Measurements from ENCODE around the gene MAG.

The MAG gene, protein sequence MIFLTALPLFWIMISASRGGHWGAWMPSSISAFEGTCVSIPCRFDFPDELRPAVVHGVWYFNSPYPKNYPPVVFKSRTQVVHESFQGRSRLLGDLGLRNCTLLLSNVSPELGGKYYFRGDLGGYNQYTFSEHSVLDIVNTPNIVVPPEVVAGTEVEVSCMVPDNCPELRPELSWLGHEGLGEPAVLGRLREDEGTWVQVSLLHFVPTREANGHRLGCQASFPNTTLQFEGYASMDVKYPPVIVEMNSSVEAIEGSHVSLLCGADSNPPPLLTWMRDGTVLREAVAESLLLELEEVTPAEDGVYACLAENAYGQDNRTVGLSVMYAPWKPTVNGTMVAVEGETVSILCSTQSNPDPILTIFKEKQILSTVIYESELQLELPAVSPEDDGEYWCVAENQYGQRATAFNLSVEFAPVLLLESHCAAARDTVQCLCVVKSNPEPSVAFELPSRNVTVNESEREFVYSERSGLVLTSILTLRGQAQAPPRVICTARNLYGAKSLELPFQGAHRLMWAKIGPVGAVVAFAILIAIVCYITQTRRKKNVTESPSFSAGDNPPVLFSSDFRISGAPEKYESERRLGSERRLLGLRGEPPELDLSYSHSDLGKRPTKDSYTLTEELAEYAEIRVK

DNA sequence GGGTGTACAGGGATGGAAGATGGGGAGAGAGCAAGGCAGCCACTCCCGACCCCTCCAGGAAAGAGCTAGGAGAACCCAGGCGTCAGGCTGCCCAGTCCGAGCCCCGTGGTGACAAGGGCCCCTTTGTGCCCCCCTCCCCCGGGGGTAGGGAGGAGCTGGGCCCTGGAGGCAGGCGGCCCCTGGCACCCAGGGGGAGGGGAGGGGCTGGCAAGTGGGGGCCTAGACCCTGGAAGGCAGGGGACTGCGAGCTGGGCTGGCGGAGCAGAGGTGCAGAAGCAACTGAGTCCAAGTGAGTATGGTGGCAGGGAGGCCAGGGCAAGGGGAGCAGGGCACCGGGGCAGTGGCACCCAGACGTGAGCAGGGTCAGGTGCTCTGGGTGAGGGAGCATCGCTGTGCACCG, at the start of gene MAG:
Gene MAG, plus strand, starts transcription at position 246 of the 400 bp plus-strand sequence. CDS start 3,248 bp downstream, outside the sequence.
- Histone ChIP-seq H3K36me3 (ENCODE audit: control insufficient read depth in 5 of 5, insufficient read depth in 5 of 5, low read length in 5 of 5) (no peaks in the 10 kb centered on the region), H3K9ac (ENCODE audit: low read length in 5 of 5) (no peak within 1 kb of the TSS), H3K4me1 (ENCODE audit: control insufficient read depth in 5 of 5, insufficient read depth in 5 of 5, low read length in 5 of 5) (peaks cover 0 to 3% (median 0%) of the 10 kb centered on the region in 5 donors), H3K9me3 (ENCODE audit: control insufficient read depth in 5 of 5, low read length in 5 of 5) (no peaks in the 10 kb centered on the region), H3K27ac (ENCODE audit: low read depth, low read length) (no peak within 1 kb of the TSS), H3K4me3 (ENCODE audit: low read depth in 1 of 5, low read length in 5 of 5) (no peak within 1 kb of the TSS), H3K27me3 (ENCODE audit: control insufficient read depth in 5 of 5, insufficient read depth in 4 of 5, low read length in 5 of 5) (peaks cover 10 to 45% (median 33%) of the 10 kb centered on the region in 5 donors)

DNA sequence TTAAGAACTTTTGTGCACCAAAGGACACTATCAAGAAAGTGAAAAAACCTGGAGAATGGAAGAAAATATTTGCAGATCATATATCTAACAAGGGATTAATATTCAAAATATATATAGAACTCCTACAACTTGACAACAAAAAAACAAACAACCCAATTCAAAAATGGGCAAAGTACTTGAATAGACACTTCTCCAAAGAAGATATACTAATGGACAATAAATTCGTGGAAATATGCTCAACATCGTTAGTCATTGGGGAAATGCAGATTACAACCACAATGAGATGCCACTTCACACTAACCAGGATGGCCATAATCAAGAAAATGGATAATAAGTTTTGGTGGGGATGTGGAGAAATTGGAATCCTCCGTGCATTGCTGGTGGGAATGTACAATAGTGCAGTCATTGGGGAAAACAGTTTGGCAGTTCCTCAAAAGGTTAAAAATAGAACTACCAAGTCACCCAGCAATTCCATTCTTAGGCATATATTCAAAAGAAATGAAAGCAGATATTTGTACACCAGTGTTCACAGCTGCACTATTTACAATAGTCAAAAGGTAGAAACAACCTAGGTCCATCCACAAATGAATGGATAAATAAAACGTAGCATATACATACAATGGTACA, 45.4 kb upstream of the MAG start:
- Histone ChIP-seq H3K27ac (ENCODE audit: low read depth, low read length) (no peak overlapping the region), H3K9me3 (ENCODE audit: control insufficient read depth in 5 of 5, low read length in 5 of 5) (peaks cover 0 to 13% (median under 1%) of the 10 kb centered on the region in 5 donors), H3K9ac (ENCODE audit: low read length in 5 of 5) (no peak overlapping the region), H3K36me3 (ENCODE audit: control insufficient read depth in 5 of 5, insufficient read depth in 5 of 5, low read length in 5 of 5) (peaks cover 0 to 5% (median 0%) of the 10 kb centered on the region in 5 donors), H3K27me3 (ENCODE audit: control insufficient read depth in 5 of 5, insufficient read depth in 4 of 5, low read length in 5 of 5) (peaks cover 11 to 29% (median 25%) of the 10 kb centered on the region in 5 donors), H3K4me3 (ENCODE audit: low read depth in 1 of 5, low read length in 5 of 5) (no peak overlapping the region), H3K4me1 (ENCODE audit: control insufficient read depth in 5 of 5, insufficient read depth in 5 of 5, low read length in 5 of 5) (peaks cover 0 to 33% (median 18%) of the 10 kb centered on the region in 5 donors)

DNA sequence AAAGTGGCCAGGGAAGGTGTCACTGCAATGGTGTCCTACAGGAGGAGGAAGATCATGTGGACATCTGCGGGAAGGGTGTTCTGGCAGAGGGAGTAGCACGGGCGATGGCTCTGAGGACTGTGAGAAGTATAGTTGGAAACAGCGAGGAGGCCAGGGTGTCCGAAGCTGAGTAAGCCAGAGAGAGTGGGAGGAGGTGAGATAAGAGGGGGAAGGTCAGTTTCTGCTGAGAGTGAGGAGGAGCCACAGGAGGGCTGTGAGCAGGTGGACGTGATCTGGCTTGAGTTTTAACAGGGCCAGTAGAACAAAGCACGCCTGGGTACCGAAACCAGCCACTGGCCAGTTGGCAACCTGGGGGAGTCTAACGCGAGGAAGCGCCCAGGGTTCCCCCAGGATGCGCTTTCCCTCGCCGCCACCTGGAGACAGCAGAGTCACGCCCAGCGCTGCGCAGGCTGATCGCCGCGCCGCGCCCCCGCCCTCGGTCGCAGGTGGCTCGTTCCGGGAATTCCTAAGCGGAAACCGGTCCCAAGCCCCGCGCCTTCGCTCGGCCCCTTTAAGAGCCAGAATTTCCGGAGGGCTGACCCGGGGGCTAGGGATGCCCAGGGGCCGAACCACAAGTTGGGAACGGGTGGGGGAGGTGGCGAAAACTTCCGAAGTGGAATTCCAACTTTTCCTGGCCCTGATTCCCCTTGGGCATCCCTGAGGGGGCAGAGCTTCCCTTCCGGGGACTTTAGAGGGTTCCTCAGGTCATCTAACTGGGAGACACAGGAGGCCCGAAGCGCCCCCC, 44.2 kb upstream of the MAG start:
- Histone ChIP-seq H3K27ac (ENCODE audit: low read depth, low read length) (no peak overlapping the region), H3K9me3 (ENCODE audit: control insufficient read depth in 5 of 5, low read length in 5 of 5) (peaks cover 0 to 11% (median 0%) of the 10 kb centered on the region in 5 donors), H3K9ac (ENCODE audit: low read length in 5 of 5) (peak overlapping the region in 2 of 5 donors; percentile 20 to 30), H3K4me3 (ENCODE audit: low read depth in 1 of 5, low read length in 5 of 5) (peak overlapping the region in 4 of 5 donors; percentile 51 to 72 (median 67)), H3K36me3 (ENCODE audit: control insufficient read depth in 5 of 5, insufficient read depth in 5 of 5, low read length in 5 of 5) (peaks cover 0 to 5% (median 0%) of the 10 kb centered on the region in 5 donors), H3K27me3 (ENCODE audit: control insufficient read depth in 5 of 5, insufficient read depth in 4 of 5, low read length in 5 of 5) (peaks cover 11 to 29% (median 25%) of the 10 kb centered on the region in 5 donors), H3K4me1 (ENCODE audit: control insufficient read depth in 5 of 5, insufficient read depth in 5 of 5, low read length in 5 of 5) (peaks cover 0 to 33% (median 18%) of the 10 kb centered on the region in 5 donors)

DNA sequence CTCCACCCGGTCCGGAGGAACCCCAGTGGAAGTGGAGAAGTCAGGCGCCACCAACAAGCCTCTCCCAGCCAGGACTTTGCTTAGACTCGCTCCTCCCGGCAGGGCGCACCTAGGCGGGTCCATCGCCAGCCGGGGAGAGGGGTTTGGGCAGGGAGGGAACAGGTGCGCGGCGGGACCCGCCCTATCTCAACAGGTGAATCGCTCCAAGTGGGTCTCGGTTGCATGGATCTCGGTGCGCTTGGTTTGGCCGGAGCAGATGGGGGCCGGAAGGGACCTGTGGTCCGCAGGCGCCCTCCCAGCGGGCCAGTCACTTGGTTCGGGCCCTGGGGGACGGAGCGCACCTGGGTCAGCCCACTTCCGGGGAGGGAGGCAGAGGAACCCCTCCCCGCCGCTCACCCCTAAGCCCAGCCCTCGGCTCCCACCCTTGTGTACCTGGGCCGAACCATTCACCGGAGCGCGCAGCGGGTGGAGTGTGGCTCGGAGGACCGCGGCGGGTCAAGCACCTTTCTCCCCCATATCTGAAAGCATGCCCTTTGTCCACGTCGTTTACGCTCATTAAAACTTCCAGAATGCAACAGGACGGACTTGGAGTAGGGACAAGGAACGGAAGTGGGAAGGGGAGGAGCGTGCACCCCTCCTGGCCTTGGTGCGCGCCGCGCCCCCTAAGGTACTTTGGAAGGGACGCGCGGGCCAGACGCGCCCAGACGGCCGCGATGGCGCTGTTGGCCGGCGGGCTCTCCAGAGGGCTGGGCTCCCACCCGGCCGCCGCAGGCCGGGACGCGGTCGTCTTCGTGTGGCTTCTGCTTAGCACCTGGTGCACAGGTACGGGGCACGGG, 43.4 kb upstream of the MAG start, which contains the start of gene LSR:
Gene LSR, plus strand, starts transcription at position 693 of the 836 bp plus-strand sequence. Its CDS starts 21 bp downstream, at position 714.
- Histone ChIP-seq H3K27ac (ENCODE audit: low read depth, low read length) (no peak within 1 kb of the TSS), H3K4me1 (ENCODE audit: control insufficient read depth in 5 of 5, insufficient read depth in 5 of 5, low read length in 5 of 5) (peaks cover 0 to 34% (median 18%) of the 10 kb centered on the region in 5 donors), H3K36me3 (ENCODE audit: control insufficient read depth in 5 of 5, insufficient read depth in 5 of 5, low read length in 5 of 5) (peaks cover 0 to 5% (median 0%) of the 10 kb centered on the region in 5 donors), H3K9me3 (ENCODE audit: control insufficient read depth in 5 of 5, low read length in 5 of 5) (peaks cover 0 to 11% (median 0%) of the 10 kb centered on the region in 5 donors), H3K27me3 (ENCODE audit: control insufficient read depth in 5 of 5, insufficient read depth in 4 of 5, low read length in 5 of 5) (peaks cover 11 to 29% (median 25%) of the 10 kb centered on the region in 5 donors), H3K4me3 (ENCODE audit: low read depth in 1 of 5, low read length in 5 of 5) (peak within 1 kb of the TSS in 4 of 5 donors; percentile 51 to 72 (median 67)), H3K9ac (ENCODE audit: low read length in 5 of 5) (peak within 1 kb of the TSS in 3 of 5 donors; percentile 30 to 60 (median 47))

DNA sequence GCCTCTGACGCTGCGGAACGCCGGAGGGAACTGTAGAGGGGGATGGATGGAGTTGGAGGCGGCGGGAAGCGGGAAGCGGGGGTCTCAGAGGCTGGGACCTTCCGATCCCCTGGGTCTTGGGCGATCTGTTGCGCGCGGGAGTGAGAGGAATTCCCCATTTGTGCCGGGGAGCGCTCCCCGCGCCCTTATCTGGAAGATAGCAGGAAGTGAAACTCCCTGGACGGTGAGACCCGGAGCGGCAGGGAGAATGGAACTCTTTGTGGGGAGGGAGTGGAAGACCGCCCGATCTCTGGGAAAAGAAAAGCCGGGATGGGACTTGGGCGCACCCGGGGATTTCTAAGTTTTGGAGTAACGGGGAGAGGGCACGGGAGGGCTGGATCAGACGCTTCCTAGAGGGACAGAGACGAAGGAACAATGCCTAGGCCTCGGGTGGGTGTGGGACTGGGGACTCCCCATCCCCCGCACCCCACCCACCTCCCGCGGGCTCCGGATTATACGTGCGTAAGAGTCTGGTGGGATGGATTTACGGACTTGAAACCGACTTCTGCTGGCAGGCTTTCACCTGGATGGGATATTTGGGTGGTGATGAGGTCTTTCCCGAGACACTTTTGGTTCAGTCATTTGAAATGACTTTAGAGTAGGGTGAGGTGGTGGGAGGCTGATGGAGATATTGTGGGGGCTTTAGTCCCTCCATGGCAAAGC, 42.7 kb upstream of the MAG start:
- peak overlapping the region in 4 of 5 donors; percentile 51 to 72 (median 67) for H3K4me3 ChIP-seq (ENCODE audit: low read depth in 1 of 5, low read length in 5 of 5)
- peaks cover 0 to 9% (median 0%) of the 10 kb centered on the region in 5 donors for H3K9me3 ChIP-seq (ENCODE audit: control insufficient read depth in 5 of 5, low read length in 5 of 5)
- H3K36me3 ChIP-seq (ENCODE audit: control insufficient read depth in 5 of 5, insufficient read depth in 5 of 5, low read length in 5 of 5), result peaks cover 0 to 5% (median 0%) of the 10 kb centered on the region in 5 donors
- H3K4me1 ChIP-seq (ENCODE audit: control insufficient read depth in 5 of 5, insufficient read depth in 5 of 5, low read length in 5 of 5), result peaks cover 0 to 42% (median 18%) of the 10 kb centered on the region in 5 donors
- peaks cover 11 to 29% (median 25%) of the 10 kb centered on the region in 5 donors for H3K27me3 ChIP-seq (ENCODE audit: control insufficient read depth in 5 of 5, insufficient read depth in 4 of 5, low read length in 5 of 5)
- peak overlapping the region in 2 of 5 donors; percentile 30 to 41 for H3K9ac ChIP-seq (ENCODE audit: low read length in 5 of 5)
- no peak overlapping the region for H3K27ac ChIP-seq (ENCODE audit: low read depth, low read length)

DNA sequence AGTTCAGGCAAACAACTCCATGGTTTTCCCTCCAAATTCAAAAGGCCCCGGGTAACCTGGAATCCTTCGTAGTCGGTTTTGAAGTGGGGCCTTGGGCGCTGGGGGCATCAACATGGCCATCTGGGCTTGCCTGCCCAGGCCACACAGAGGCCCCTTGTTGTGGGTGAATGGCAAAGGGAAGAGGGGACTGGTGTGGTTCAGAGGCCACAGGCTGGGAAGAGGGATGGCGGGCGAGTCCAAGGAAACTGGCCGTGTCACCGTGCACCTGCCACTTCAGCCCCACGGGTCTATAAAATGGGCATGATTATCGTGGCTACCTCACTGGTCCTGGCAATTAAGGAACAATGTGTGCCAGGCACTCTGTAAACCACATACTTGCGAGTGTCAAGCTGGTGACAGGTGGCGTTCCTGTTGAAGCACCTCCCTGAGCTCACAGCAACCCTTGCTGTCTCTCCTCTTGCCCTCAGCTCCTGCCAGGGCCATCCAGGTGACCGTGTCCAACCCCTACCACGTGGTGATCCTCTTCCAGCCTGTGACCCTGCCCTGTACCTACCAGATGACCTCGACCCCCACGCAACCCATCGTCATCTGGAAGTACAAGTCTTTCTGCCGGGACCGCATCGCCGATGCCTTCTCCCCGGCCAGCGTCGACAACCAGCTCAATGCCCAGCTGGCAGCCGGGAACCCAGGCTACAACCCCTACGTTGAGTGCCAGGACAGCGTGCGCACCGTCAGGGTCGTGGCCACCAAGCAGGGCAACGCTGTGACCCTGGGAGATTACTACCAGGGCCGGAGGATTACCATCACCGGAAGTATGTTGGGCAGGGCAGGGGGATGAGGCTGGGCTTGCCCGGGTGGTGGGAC, 41.9 kb upstream of the MAG start:
- H3K27ac ChIP-seq (ENCODE audit: low read depth, low read length), result no peak overlapping the region
- peaks cover 0 to 50% (median 18%) of the 10 kb centered on the region in 5 donors for H3K4me1 ChIP-seq (ENCODE audit: control insufficient read depth in 5 of 5, insufficient read depth in 5 of 5, low read length in 5 of 5)
- H3K9ac ChIP-seq (ENCODE audit: low read length in 5 of 5), result no peak overlapping the region
- peaks cover 11 to 29% (median 25%) of the 10 kb centered on the region in 5 donors for H3K27me3 ChIP-seq (ENCODE audit: control insufficient read depth in 5 of 5, insufficient read depth in 4 of 5, low read length in 5 of 5)
- H3K9me3 ChIP-seq (ENCODE audit: control insufficient read depth in 5 of 5, low read length in 5 of 5), result peaks cover 0 to 2% (median 0%) of the 10 kb centered on the region in 5 donors
- peaks cover 0 to 5% (median 0%) of the 10 kb centered on the region in 5 donors for H3K36me3 ChIP-seq (ENCODE audit: control insufficient read depth in 5 of 5, insufficient read depth in 5 of 5, low read length in 5 of 5)
- H3K4me3 ChIP-seq (ENCODE audit: low read depth in 1 of 5, low read length in 5 of 5), result no peak overlapping the region

DNA sequence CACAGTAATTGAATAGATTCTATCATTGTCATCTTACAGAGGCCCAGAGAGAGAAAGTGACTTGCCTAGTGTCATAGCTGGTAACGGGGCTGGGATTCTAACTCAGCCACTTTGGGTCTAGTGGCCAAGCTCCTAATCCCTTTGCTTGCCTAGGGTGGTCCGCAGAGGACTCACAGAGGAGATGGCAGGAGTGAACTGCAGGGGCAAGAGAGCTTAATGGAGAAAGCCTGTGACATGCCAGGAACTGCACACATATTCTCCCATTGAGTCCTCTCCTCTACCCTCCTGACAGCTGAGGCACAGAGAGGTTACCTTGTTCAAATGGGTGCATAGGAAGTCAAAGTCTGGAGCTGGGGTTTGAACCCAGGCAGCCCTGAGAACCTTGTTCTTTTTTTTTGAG, 40.5 kb upstream of the MAG start:
- H3K27me3 ChIP-seq (ENCODE audit: control insufficient read depth in 5 of 5, insufficient read depth in 4 of 5, low read length in 5 of 5), result peaks cover 11 to 29% (median 25%) of the 10 kb centered on the region in 5 donors
- H3K4me3 ChIP-seq (ENCODE audit: low read depth in 1 of 5, low read length in 5 of 5), result no peak overlapping the region
- peaks cover 0 to 2% (median 0%) of the 10 kb centered on the region in 5 donors for H3K9me3 ChIP-seq (ENCODE audit: control insufficient read depth in 5 of 5, low read length in 5 of 5)
- H3K27ac ChIP-seq (ENCODE audit: low read depth, low read length), result no peak overlapping the region
- H3K36me3 ChIP-seq (ENCODE audit: control insufficient read depth in 5 of 5, insufficient read depth in 5 of 5, low read length in 5 of 5), result peaks cover 0 to 5% (median 0%) of the 10 kb centered on the region in 5 donors
- peaks cover 0 to 55% (median 18%) of the 10 kb centered on the region in 5 donors for H3K4me1 ChIP-seq (ENCODE audit: control insufficient read depth in 5 of 5, insufficient read depth in 5 of 5, low read length in 5 of 5)
- H3K9ac ChIP-seq (ENCODE audit: low read length in 5 of 5), result no peak overlapping the region

Data from subcutaneous abdominal adipose tissue (tissue), 5 donors.